Stimulated activated CD8-positive, alpha-beta memory T cell treated with anti-CD3 and anti-CD28 coated beads, Interleukin-4, amount 100 ng/mL, for 1 hour (primary cell): ENCODE measurements around the gene ANGPTL1.

ENCODE experiments used
- DNase-seq, 2 donors: peaks; one replicate each; pipeline ENCODE4 v3.0.0-alpha.2; 2020; ENCODE audit warnings: low read depth in 2 of 2, low spot score in 1 of 2

Gene ANGPTL1, protein sequence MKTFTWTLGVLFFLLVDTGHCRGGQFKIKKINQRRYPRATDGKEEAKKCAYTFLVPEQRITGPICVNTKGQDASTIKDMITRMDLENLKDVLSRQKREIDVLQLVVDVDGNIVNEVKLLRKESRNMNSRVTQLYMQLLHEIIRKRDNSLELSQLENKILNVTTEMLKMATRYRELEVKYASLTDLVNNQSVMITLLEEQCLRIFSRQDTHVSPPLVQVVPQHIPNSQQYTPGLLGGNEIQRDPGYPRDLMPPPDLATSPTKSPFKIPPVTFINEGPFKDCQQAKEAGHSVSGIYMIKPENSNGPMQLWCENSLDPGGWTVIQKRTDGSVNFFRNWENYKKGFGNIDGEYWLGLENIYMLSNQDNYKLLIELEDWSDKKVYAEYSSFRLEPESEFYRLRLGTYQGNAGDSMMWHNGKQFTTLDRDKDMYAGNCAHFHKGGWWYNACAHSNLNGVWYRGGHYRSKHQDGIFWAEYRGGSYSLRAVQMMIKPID

DNA sequence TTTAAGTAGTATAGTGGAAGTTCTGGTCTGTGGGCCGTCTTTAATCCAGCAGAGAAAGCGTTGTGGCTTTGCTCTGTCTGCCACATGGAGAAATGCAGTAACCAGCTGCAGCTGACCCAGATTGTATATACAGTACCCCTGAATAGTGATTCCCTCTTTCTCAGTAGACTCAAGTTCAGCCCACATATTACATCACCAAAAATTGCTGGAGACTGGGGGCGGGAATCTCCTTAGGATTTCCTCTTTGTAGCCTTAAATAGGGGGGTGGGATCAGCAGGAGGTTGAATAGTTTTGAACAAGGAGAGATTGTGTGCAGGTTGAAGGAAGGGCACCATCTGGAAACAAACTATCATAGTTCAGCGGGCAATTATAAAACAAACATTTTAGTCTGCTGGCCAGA, at the start of gene ANGPTL1:
Gene ANGPTL1, minus strand, starts transcription at position 134 of the 400 bp plus-strand sequence. CDS start 5,301 bp downstream, outside the sequence.
- no peak for DNase-seq

DNA sequence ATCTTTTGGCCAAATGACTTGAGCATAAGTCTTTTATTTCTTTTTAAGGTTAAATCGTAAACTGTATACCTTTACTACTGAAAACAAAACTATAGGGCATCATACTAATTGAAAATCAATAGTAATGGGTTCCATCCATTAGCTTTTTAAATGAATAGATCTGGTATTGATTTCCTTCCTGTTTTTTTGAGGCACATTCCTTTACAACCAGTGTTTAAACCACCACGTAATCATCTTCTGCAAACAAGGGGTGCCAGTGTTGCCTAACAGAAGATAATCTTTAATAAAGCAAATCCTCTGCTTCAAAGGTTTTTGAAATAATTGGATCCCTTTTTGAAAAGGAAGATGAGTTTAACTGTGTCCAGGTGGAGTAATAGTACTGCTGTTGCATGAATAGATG, 48.7 kb upstream of the ANGPTL1 start:
- no peak for DNase-seq

DNA sequence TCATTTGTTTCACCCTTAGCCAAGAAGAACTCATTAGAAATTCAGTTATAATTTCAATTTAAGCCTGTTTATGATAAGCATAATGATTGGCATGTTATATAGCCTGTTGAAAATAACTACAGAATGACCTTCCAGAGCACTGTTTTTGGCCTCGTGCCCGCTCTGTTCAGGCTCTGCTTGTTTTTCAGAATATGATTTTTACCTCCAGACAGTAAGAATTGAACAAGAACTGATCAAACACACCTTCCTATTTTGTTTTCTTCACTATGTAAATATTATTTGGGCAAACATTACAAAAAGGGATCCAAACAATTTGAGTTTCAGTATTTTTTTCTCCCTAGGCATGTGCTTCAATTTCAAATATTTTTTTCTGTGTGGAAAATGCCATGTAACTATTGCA, 48.1 kb upstream of the ANGPTL1 start:
- DNase-seq = no peak

DNA sequence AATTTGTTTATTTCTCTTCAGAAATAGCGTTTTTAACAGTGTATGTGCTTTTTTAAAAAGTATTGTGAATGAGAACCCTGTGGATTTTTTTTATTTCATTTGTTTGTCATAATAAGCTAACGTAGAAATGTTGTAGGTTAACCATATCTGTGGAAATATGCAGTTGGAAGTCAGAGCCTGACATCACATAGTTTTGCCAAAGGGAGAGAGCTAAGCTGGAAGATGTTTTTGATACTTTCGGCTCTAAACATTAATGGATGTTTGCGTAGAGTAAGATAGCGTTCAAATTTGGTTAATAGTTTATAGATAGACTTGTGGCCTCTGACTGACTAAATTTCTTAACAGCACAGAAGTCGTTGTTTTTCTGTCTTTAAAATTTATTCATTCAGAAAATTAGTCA, 47.4 kb upstream of the ANGPTL1 start:
- DNase-seq = no peak

DNA sequence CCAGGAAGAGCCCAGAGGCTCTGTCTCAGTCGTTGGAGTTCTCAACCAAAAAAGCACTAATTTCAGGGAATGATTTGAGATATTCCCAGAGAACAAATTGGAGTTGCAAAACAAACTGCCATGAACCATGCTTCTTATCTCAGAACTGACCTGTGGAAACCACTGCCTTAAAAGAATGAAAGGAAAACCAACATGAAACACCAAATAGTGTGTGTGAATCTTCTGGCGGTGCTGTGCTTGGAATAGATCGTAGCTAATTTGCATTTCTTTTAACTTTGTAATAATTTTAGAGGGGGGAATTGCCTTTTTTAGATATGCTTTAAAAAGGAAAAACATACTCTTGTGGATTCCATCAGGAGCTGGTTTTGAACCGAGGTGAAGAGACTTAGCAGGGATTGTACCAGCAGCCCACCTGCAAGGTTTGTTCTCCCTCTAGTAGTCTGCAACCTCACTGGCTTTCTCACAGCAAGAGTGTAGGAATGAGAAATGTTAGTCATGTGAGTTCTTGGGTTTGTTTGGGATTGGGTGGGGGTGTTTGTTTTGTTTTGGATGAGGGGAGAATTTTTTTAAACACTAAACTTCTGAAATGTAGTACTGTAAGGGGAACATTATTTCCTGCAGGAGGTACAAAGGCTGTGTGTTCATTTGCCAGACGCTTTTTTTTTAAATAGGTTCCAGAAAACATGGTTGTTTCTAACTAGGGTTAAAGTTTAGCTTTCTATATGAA, 45.7 kb upstream of the ANGPTL1 start:
- DNase-seq = no peak

DNA sequence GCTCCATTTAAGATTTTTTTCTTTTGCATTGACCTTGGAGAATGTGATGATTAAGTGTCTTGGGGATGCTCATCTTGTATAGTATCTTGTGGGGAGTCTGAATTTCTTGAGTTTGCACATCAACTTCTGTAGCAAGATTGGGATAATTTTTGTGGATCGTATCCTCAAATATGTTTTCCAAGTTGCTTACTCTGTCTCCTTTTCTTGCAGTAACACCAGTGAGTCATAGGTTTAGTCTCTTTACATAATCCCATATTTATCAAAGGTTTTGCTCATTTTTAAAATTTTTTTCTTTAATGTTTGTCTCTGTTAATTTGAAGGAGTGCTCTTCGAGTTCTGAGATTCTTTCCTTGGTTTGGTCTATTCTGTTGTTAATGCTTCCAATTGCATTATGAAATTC, 41.7 kb upstream of the ANGPTL1 start:
- DNase-seq = no peak

DNA sequence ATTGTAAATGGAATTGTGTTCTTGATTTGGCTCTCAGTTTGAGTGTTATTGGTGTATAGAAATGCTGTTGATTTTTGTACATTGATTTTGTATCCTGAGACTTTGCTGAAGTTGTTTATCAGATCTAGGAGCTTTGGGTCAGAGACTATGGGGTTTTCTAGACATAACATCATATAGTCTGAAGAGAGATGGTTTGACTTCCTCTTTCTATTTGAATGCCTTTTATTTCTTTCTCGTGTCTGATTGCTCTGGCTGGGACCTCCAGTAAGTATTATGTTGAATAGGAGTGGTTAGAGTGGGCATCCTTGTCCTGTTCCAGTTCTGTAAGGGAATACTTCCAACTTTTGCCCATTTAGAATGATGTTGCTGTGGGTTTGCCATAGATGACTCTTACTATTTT, 39.1 kb upstream of the ANGPTL1 start:
- no peak for DNase-seq

DNA sequence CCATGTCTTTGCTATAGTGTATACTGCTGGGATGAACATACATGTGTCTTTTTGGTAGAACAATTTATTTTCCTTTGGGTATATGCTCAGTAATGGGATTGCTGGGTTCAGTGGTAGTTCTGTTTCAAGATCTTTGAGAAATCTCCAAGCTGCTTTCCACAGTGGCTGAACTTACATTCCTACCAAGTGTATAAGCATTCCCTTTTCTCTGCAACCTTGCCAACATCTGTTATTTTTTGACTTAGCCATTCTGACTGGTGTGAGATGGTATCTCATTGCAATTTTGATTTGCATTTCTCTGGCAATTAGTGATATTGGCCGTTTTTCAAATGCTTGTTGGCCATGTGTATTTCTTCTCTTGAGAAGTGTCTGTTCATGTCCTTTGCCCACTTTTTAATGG, 37.5 kb upstream of the ANGPTL1 start:
- DNase-seq = no peak

DNA sequence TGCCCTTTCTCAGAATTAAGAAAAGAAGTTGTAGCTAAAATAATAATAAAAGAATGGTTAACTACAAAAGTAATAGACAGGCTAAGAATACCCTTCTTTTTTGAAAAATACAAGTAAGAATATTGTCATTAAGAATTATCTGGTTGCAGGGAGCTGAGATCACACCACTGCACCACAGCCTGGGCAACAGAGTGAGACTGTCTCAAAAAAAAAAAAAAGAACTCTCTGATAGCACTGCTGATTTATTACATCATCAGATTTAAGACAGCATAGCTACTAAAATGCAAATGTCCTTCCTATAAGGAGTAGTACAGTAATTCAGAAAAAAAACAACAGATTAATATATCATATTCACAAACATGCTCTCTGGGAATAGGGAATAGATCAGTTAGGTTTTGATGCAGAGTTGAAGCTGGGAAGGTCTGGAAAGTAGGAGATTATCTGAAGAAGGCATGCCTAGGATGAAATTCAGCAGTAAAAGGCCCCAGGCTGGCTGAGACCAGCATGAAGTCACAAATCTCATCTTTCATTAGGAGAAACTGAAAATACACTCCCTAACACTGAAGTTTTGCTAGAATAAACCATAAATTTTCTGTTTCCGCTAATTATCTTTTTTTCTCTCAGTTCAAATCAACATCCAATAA, 30.7 kb upstream of the ANGPTL1 start:
- no peak for DNase-seq

DNA sequence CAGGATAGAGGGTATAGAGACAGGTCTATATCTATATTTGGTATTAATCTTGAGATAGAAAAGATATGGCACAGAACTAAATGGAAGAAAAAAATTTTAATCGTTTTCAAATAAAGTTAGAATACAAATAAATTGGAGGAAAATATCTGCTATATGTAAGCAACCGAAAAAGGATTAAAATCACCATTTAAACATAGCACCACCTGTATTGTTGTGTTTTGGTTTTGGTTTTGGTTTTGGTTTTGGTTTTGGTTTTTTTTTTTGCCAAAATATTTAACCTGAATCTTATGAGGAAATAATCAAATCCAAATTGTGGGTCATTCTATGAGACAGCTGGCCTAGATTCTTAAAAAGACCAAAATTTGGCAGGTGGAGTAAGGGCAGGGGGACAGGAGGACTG, 28.5 kb upstream of the ANGPTL1 start:
- no peak for DNase-seq

DNA sequence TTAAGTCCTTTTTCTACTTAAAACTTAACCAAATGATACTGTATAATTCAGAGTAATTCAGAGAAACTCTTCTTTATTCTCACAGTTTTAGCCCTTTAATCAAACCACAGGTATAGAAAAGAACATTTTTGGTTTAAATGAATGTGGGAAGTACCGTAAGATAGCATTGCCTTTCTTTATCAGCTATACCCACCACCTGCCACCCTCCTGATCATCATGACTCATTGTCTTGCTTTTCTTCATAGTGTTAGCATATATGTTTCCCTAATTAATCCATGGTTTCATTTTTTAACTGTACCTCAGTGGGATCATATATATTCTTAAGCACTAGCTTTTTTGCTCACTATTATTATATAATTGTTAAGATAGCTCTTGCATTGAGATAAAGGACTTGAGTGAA, 27.5 kb upstream of the ANGPTL1 start:
- no peak for DNase-seq

DNA sequence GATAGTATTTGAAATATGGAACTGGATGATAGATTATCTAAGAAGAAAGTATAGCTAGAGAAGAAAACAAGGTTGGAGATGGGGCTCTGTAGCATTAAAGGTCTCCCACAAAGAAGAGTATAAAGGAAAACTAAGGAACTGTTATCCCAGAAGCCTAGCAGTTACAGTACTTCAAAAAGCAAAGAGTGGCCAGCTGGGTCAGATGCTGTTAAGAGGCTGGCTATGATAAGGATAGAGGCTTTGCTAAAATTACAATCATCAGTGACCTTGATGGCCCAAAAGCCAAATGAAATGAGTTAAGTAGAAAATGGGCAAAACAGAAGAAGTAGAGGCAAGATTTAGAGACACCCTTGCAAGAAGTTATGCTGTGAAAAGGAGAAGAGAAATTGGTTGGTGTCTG, 25.1 kb upstream of the ANGPTL1 start:
- no peak for DNase-seq

DNA sequence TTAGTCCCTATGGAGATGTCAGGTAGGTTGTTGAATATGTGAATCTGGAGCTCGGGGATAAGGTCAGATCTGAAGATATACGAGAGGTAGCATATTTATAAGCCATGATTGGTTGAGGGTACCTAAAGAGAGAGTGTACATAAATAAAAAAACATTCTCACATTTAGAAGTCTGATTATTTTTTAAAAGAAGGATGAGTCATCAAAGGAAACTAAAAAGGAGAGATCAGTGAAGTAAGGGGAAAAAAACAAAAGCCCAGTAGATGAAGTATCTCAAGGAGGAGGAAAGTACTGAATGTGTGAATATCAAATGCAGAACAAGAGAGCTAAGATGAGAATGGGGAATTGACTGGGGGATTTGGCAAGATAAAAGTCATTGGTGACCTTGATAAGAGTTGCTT, 15.7 kb upstream of the ANGPTL1 start:
- no peak for DNase-seq

DNA sequence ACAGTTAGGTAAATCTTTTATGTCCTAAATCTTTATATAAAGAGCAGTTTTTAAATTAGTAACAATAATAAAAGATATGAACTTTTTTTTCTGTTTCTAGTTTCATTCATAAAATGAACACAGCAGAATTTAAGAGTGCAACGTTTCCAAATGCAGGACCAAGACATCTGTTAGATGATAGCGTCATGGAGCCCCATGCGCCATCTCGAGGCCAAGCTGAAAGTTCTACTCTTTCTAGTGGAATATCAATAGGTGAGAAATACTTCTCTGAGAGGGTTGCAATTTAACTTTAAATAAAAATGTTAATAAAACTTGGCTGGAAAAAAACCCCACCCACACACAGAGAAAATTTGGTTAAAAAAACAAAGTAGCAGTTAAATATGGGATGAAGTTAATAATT, 15.0 kb upstream of the ANGPTL1 start:
- DNase-seq = no peak

DNA sequence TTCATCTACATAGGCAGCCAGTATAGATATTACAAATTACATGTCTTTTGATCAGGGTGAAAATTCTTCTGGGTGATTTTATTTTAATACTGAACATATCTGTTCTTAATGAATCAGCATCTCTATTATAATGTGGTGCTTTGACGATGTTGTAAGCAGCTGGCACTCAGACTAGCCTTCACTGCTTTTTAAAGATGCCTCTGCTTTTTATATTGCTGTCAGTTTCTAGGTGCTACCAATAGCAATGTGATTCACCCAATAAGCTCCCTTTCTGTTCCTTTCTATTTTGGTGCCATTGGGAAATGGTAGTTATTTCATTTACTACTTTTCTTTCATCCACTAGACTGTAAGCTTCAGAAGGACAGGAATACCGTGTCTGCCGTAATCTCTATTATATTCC, 11.1 kb upstream of the ANGPTL1 start:
- no peak for DNase-seq

DNA sequence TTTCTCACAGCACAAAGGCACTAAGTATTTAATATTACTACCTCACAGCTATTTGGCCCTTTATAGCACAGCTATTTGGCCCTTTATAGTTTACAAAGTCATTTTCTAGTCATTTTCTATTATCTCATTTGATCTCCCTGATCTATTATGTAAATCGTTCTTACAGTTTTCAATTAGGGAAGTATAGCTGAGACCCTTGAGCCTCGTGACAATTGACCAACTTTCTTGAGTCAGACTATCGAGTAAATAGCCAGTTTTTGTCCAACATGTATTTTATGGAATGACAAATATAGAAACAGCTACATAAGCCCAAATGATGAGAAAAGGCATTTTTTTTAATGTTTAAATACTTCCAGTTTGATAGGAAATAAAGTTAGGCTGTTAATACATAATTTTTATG, 7.0 kb upstream of the ANGPTL1 start:
- no peak for DNase-seq

DNA sequence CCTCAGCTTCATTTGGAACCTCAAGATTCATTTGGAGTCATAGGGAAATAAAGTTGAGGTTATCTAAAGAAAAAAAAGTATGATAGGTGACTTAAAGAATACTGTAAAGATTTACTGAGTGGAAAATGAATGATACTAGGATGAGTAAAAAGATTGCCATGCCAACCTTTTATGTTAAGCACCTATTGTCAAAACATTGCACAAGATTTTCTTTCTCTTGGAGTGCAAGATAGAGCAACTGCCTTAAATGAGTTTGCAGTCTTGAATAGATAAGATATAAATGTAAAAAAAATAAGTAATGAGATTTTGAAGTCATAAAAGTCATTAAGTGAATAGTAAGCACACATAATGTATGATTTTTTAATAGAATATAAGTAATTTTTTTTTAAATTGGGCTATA, 5.1 kb upstream of the ANGPTL1 start:
- no peak for DNase-seq

DNA sequence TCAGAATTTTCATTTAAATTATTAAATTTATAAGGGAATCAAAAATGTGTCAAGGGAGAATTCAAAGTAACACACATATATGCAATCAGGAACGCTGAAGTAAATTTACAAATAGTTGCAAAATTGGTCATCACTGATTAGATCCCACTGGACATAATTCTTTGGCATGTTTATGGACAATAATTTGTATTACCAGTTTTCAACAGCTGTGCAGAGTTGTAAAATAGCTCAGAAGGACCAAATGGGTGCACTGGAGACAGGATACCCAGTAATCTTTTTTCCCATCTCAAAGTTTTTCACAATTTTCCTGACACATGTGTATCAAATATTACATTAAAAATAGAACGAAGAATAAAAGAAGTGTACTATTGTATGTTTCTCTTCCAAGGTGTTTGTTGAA, 4.1 kb upstream of the ANGPTL1 start:
- no peak for DNase-seq

DNA sequence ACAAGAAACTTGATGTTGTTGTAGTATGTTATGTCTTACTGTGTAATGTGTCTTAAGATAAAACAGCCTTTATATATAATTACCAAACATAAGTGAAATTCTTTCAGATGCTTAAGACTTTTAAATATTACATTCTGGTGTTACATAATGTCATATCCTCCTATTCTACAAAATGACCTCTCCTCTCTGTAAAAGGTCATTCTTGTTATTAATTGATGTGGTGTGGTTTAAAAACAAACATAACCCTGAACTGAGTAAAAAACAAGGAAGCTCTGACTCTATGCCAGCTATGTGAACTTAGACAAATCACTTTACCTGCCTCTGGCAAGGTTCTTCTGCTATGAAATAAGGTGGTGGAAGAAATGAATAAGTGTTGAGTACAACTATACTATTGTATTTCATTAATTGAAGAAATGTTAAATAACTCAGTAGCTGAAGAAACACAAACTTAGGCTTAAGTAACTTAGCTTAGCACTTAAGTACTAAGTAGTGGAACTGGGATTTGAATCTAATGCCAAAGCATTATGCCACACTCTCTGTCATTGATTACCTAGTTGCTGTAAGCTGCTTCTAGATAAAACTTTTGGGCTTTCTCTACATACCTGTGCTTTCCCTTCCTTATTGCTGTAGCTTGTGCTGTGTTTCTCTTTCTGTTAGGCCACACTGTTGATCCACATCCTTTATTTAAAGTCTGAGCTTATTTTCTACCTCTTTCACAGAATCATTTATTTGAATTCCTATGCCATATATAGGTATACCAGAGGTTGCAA, 859 bp upstream of the ANGPTL1 start:
- no peak for DNase-seq

DNA sequence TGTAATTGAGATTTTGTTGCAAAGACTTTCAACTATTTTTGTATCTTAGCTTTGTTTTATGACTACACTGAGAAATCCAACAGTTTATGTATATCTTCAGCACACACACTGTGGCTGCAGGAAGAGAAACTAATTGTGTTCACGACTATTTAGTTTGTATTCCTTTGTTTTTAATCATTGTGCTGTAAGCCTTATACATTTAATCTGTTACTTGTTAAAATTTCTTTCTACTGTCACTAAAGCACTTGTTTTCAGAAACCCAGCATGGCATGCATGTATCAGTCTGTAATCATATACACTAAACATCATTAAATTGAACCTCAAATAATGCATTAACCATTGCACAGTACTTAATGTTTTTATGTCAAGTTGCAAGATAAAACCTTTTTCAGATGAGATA, 656 bp downstream of the ANGPTL1 start:
- DNase-seq = no peak

DNA sequence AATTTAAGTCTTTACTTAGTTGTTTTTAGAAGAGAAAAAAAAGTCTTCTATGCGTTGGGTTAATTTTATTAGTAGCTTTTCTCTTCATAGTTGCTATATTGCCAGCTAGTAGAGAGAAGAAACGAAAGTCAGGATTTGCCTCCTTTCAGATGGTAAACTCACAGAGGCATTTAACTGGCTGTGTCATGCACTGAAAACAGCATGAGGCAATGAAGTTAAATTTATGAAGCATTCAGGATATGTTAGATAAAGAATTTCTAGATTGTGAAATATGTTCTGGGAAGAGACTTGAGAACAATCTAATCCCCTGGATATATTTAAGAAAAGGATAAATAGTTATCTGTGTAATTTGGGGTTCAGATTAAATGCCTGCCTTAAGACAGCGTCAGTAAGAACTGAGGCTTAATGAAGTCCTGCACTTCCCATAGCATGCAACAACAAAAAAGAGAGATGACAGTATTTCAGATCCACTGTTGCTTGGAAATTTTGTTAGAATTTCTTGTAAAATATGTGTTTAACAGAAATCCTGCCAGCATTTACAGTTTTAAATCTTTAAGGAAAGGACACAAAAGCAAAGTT, 1.7 kb downstream of the ANGPTL1 start:
- DNase-seq = no peak
